Putamen (tissue), 1 donor: ENCODE measurements around the gene CLTA.

Experiments
- DNase-seq: peaks from one replicate; pipeline ENCODE4 v3.0.0-alpha.2; 2016; ENCODE audit warnings: low spot score

Gene CLTA, protein sequence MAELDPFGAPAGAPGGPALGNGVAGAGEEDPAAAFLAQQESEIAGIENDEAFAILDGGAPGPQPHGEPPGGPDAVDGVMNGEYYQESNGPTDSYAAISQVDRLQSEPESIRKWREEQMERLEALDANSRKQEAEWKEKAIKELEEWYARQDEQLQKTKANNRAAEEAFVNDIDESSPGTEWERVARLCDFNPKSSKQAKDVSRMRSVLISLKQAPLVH

GRCh38 chr9:36190388-36191289 is at the start of gene CLTA:
TSS of gene CLTA (plus strand) at chr9:36190921. CDS start at chr9:36191057, 136 bp downstream.
- peak; percentile 99 for DNase-seq

- no peak for DNase-seq
Measured at GRCh38 chr9:36141288-36141687, 49.4 kb upstream of the CLTA start.

GRCh38 chr9:36141761-36142160 is 49.0 kb upstream of the CLTA start:
- no peak for DNase-seq

DNA sequence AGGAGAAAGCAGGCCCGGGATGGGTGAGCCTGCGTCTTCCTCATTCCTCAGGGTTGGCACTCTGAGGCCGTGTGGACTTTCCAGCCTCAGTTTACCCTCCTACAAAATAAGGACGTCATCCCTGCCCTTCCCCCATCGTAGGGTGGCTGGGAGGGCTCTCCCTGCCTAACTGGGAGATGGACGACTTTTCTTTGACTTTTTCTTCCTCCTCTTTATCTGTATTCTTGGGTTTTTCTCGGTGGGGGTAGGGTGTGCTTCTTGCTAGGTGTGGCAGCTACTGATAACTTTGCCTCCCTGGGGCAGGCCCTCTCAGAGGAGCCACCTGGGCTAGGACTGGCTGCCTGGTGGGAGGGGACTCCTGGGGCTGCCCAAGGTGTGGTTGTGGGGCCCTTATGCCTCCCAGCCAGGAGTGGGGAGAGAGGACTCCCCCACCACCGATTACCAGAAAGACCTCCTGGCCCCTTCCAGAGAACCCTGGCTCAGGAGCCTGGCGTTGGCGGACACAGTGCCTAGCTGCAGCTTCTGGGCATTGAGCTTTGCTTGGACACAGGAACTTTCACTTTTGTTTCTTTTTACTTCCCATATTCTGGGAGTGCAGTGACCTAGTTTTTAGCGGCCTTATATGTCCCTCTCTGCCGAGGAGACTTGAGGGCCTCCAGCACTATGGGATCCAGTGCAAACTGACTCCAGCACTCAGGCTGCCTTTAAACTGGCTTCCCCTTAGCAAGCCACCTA is 48.0 kb upstream of the CLTA start:
- no peak for DNase-seq

GRCh38 chr9:36143245-36143641 is 47.5 kb upstream of the CLTA start:
- DNase-seq: no peak

DNA sequence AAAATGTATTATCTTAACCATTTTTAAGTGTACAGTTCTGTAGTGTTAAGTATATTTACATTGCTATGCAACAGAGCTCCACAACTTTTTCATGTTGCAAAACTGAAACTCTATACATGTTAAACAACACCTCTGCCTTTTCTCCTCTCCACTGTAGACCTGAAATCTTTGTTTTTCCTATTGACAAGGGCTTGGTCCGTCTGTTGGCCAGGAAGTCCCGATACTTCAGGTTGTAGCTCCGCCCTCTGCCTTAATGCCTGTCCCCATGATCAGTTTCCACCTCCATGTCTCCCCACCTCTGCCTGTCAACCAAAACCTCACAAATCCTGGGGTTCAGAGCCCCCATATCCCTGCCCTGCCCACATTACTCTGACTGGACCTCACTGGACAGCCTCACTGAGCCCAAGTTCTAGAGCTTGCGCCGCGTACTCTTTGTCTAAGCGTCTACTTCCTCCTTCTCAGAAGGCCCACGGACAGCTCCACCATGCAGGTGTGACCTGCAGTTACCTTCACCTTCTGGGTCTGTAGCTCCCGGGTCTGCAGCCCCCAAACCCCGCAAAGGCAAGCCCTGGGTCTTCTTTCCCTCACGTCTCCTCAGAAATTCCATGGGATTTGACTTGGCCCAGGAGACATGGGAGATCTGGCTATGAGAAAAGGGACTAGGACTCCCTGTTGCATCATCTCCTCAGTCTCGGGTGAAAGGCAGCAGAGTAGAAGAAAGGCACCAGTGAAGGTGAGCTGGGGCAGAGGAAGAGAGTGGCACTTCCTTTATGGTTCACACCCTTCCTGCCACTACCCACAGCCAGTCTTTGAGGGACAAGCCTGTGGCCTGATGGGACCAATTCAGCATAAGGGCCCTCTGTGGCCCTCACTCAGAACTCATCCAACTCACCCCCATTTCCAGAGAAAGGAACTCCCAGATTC is 46.1 kb upstream of the CLTA start:
- DNase-seq: no peak

DNA sequence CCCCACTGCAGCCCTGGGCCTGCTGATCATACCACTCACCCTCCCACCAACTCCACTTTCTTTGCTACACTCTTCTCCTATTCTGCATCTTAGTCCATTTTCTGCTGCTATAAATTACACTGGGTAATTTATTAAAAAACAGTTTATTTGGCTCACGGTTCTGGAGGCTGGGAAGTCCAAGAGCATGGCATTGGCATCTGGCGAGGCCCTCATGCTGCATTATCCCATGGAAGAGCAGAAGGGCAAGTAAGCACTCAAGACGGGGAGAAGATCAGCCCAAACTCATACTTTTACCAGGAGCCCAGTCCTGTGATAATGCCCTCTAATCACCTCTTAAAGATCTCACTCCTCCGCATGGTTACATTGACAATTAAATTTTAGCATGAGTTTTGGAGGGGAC is 44.8 kb upstream of the CLTA start:
- no peak for DNase-seq

DNA sequence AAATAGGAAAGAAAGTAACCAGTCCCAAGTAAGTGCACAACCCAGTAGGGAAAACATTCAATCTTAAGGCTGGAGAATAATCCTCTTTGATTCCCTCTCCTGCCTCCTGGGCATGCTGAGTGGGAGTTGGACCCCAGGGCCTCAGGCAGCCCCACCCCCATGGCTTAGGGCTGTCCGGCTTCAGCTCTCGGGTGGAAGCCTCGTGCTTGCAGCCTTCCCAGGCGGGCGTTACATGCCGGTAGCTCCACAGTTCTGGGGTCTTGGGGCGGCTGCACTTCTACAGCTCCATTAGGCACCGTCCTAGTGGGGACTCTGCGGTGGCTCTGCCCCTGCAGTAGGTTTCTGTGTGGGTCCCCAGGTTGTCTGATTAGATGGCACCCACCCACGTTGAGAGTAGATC is 44.1 kb upstream of the CLTA start:
- no peak for DNase-seq

- DNase-seq: no peak
Measured at GRCh38 chr9:36147441-36148175, 43.1 kb upstream of the CLTA start.

DNA sequence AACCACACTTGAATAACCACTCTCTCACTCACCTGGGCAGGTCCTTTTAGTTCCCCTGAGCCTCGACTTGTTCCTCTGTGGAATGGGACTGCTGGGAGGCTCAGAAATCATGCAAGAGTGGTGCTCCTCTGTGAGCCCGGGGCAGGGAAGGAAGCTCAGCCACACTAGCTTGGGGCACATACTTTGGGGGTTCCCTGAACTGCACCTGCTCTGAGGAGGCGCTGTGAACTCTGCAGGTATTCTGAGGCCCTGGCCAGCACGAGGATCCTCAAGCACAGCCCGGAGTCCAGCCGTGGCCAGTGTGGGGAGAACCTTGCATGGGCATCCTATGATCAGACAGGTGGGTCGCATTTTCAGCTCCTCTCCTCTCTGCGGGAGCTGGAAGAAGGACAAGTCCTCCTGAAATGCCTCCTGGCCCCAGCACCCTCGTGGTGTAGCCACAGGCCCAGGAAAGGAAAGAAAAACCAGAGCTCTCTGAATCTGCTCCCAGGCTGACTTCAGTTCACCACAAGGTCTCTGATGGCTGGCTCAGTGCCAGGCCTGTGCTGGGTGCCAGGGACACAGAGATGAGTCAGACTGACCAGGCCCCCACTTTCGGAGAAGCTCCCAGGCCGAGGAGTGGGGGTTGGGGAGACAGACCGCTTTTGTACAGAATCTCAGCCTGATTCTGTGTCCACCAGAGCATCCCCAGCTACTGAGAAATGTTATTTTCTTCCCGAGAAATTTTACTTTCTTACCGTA is 42.2 kb upstream of the CLTA start:
- peak; percentile 96 for DNase-seq

- DNase-seq: no peak
Measured at GRCh38 chr9:36149197-36149596, 41.5 kb upstream of the CLTA start.

DNA sequence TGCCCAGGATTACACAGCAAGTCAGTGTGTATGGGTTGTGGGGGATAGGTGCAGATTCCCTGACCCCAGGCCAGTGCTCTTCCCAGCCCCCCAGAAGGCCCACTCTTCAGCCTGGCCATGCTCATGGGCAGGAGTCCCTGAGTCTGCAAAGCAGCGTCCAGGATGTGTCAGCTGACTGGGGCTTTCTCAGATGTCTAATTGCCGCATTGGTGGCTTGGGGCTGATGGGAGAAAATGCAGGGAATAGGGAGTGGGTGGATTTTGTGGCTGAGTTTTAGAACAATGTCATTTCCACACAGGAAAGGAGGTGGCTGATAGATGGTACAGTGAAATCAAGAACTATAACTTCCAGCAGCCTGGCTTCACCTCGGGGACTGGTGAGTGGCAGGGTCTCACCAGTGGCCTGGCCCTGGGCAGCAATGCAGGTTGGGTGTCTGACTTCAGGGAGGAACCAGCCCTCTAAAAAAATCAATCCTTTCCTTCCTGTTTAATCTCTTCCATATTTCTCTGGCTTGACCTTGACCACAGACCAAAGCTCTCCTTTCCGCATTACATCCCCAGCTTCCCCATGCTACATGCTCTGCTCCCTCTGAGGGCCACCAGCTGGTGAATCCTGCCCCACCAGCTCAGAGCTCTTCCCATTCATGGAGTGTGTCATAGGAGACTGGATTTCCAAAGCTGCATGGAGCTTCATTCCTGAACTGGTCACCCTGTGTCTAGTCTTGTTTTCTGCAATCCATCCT is 40.0 kb upstream of the CLTA start:
- DNase-seq: no peak

GRCh38 chr9:36151316-36152210 is 39.2 kb upstream of the CLTA start:
- no peak for DNase-seq

GRCh38 chr9:36152741-36153438 is 37.8 kb upstream of the CLTA start:
- no peak for DNase-seq

- DNase-seq: no peak
Measured at GRCh38 chr9:36153746-36154145, 37.0 kb upstream of the CLTA start.

- DNase-seq: peak; percentile 59
Measured at GRCh38 chr9:36154331-36154952, 36.3 kb upstream of the CLTA start.

DNA sequence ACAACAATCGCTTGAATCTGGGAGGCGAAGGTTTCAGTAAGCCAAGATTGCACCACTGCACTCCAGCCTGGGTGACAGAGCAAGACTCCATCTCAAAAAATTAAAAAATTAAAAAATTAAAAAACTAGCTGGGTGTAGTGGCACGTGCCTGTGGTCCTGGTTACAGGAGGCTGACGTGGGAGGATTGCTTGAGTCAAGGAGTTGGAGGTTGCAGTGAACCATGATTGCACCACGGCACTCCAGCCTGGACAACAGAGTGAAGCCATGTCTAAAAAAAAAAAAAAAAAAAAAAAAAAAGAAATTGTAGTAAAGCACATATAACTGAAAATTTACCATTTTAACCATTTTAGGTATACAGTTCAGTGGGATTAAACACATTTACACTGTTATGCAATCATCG is 34.6 kb upstream of the CLTA start:
- DNase-seq: no peak
